WTC11 (cell line): ENCODE results near the gene ADAP1. TPM values are rescaled to one million over a fixed set of nuclear protein-coding genes. Genes with fewer than 3 reads are reported as not detected.

ENCODE experiments used
- ATAC-seq: fragments of 200-7000 bp; cut with Tn5 transposase; 2 replicates; pipeline ENCODE4 v1.10.0; 2021; ENCODE audit warnings: mild to moderate bottlenecking, moderate library complexity
- CTCF ChIA-PET: fragments of 300-600 bp; sonication (Branson Sonifier 250); formaldehyde crosslinking; loops from one replicate; lab custom pipeline; 2021; ENCODE audit warnings: antibody characterized with exemption; lab: Charles Lee
- POLR2A ChIA-PET: fragments of 350-600 bp; sonication (Branson Sonifier 250); formaldehyde crosslinking; loops from one replicate; lab custom pipeline; 2021; ENCODE audit warnings: antibody characterized with exemption; lab: Charles Lee
- DNase-seq: peaks from one replicate; pipeline ENCODE4 v3.0.0; 2021; ENCODE audit warnings: low spot score
- H3K27ac Mint-ChIP-seq: 2 replicates; pipeline ENCODE4 v1.8.0; 2021; ENCODE audit warnings: mixed read lengths
- H3K27me3 Mint-ChIP-seq: 2 replicates; pipeline ENCODE4 v1.8.0; 2021; ENCODE audit warnings: low read depth, mild to moderate bottlenecking, moderate library complexity, mixed read lengths
- H3K36me3 Mint-ChIP-seq: 2 replicates; pipeline ENCODE4 v1.8.0; 2021; ENCODE audit warnings: mixed read lengths
- H3K4me1 Mint-ChIP-seq: 2 replicates; pipeline ENCODE4 v1.8.0; 2022; ENCODE audit warnings: mixed read lengths
- H3K4me3 Mint-ChIP-seq: 2 replicates; pipeline ENCODE4 v1.8.0; 2021; ENCODE audit warnings: mild to moderate bottlenecking, moderate library complexity, mixed read lengths
- H3K9me3 Mint-ChIP-seq: 2 replicates; pipeline ENCODE4 v1.8.0; 2021; ENCODE audit warnings: mixed read lengths
- CREB1 ChIP-seq: sonication (generic); formaldehyde crosslinking; IDR thresholded peaks from 2 replicates; pipeline ENCODE4 v1.8.0; 2023; ENCODE audit warnings: mild to moderate bottlenecking, missing genetic modification reagents
- CREM ChIP-seq: sonication (generic); formaldehyde crosslinking; IDR thresholded peaks from 2 replicates; pipeline ENCODE4 v1.8.1; 2022; ENCODE audit warnings: mild to moderate bottlenecking, missing genetic modification reagents, moderate library complexity
- ESRRA ChIP-seq: sonication (generic); formaldehyde crosslinking; IDR thresholded peaks from 2 replicates; pipeline ENCODE4 v1.8.1; 2022; ENCODE audit warnings: mild to moderate bottlenecking, missing genetic modification reagents, borderline replicate concordance
- IRF2 ChIP-seq: sonication (generic); formaldehyde crosslinking; IDR thresholded peaks from 2 replicates; pipeline ENCODE4 v1.8.0; 2022; ENCODE audit warnings: low read depth, missing genetic modification reagents, borderline replicate concordance
- JUN ChIP-seq: sonication (generic); formaldehyde crosslinking; IDR thresholded peaks from 2 replicates; pipeline ENCODE4 v1.8.0; 2023; ENCODE audit warnings: mild to moderate bottlenecking, missing genetic modification reagents
- NFYB ChIP-seq: sonication (generic); formaldehyde crosslinking; conservative IDR thresholded peaks from 2 replicates; pipeline ENCODE4 v1.8.0; 2022; ENCODE audit warnings: low read depth, missing genetic modification reagents
- NR1H2 ChIP-seq: sonication (generic); formaldehyde crosslinking; IDR thresholded peaks from 2 replicates; pipeline ENCODE4 v1.9.0; 2021; ENCODE audit warnings: mild to moderate bottlenecking, moderate library complexity, missing genetic modification reagents
- SMAD3 ChIP-seq: sonication (generic); formaldehyde crosslinking; IDR thresholded peaks from 2 replicates; pipeline ENCODE4 v1.8.0; 2022; ENCODE audit warnings: missing genetic modification reagents, mild to moderate bottlenecking, borderline replicate concordance
- SP1 ChIP-seq: sonication (generic); formaldehyde crosslinking; conservative IDR thresholded peaks from 2 replicates; pipeline ENCODE4 v1.8.1; 2022; ENCODE audit warnings: missing genetic modification reagents
- TEAD1 ChIP-seq: sonication (generic); formaldehyde crosslinking; IDR thresholded peaks from 2 replicates; pipeline ENCODE4 v1.8.0; 2022; ENCODE audit warnings: mild to moderate bottlenecking, missing genetic modification reagents
- ZBTB21 ChIP-seq: sonication (generic); formaldehyde crosslinking; IDR thresholded peaks from 2 replicates; pipeline ENCODE4 v1.8.1; 2023; ENCODE audit warnings: mild to moderate bottlenecking, missing genetic modification reagents, borderline replicate concordance
- ZNF232 ChIP-seq: sonication (generic); formaldehyde crosslinking; IDR thresholded peaks from 2 replicates; pipeline ENCODE4 v1.8.0; 2022; ENCODE audit warnings: mild to moderate bottlenecking, missing genetic modification reagents
- total RNA-seq: library from RNA; stranded (reverse); gene quantifications from 3 replicates; pipeline ENCODE4 v1.2.3, GENCODE V29; 2021
- TF ChIP-seq, protein P1 (sequence below): fragments of 250-450 bp; sonication (Bioruptor Pico); IDR thresholded peaks from 2 replicates; pipeline ENCODE4 v1.9.0; 2021; ENCODE audit warnings: mild to moderate bottlenecking
- TF ChIP-seq, protein P2 (sequence below): sonication (generic); formaldehyde crosslinking; IDR thresholded peaks from 2 replicates; pipeline ENCODE4 v1.8.1; 2022; ENCODE audit warnings: low read depth, mild to moderate bottlenecking, moderate library complexity, missing genetic modification reagents, borderline replicate concordance
- TF ChIP-seq, protein P3 (sequence below): fragments of 250-450 bp; sonication (Bioruptor Pico); IDR thresholded peaks from 2 replicates; pipeline ENCODE4 v1.9.0; 2021; ENCODE audit warnings: moderate library complexity, mild to moderate bottlenecking, inconsistent platforms, borderline replicate concordance
- TF ChIP-seq, protein P4 (sequence below): sonication (generic); formaldehyde crosslinking; IDR thresholded peaks from 2 replicates; pipeline ENCODE4 v1.8.0; 2022; ENCODE audit warnings: mild to moderate bottlenecking, missing genetic modification reagents
- TF ChIP-seq, protein P5 (sequence below): sonication (generic); formaldehyde crosslinking; IDR thresholded peaks from 2 replicates; pipeline ENCODE4 v1.8.0; 2022; ENCODE audit warnings: mild to moderate bottlenecking, missing genetic modification reagents
- TF ChIP-seq, protein P6 (sequence below): sonication (generic); formaldehyde crosslinking; IDR thresholded peaks from 2 replicates; pipeline ENCODE4 v1.8.0; 2022; ENCODE audit warnings: mild to moderate bottlenecking, missing genetic modification reagents
- TF ChIP-seq, protein P7 (sequence below): sonication (generic); formaldehyde crosslinking; conservative IDR thresholded peaks from 2 replicates; pipeline ENCODE4 v1.8.1; 2022; ENCODE audit warnings: mild to moderate bottlenecking, missing genetic modification reagents
- TF ChIP-seq, protein P8 (sequence below): sonication (generic); formaldehyde crosslinking; IDR thresholded peaks from 2 replicates; pipeline ENCODE4 v1.8.0; 2022; ENCODE audit warnings: mild to moderate bottlenecking, missing genetic modification reagents
- TF ChIP-seq, protein P9 (sequence below): fragments of 250-450 bp; sonication (Bioruptor Pico); IDR thresholded peaks from 2 replicates; pipeline ENCODE4 v1.8.0; 2021; ENCODE audit warnings: mild to moderate bottlenecking

Gene ADAP1
- total RNA-seq, 1 experiment from 2014 or later, result 4.3 TPM

DNA sequence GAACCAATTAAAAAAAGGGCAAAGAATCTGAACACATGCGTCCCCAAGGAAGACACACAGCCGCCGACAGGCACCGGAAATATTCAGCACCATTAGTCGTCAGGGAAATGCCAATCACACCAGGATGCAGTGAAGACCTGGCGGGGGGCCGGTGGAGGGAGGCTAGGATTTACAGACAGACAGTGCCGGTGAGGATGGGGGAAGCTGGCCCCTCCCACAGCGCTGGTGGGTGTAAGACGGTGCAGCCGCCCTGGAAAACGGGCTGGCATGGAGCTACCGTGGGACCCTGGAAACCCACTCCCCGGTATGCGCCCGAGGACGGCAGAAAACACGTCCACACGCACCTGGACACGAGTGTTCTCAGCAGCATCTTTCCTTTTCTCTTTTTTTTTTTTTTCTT, 4.8 kb upstream of the ADAP1 start (continued):
- no peak for TF ChIP-seq SP1 (CRISPR knock-in tag)
- TF ChIP-seq, protein P1, sequence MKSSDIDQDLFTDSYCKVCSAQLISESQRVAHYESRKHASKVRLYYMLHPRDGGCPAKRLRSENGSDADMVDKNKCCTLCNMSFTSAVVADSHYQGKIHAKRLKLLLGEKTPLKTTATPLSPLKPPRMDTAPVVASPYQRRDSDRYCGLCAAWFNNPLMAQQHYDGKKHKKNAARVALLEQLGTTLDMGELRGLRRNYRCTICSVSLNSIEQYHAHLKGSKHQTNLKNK, result no peak
- no peak for TF ChIP-seq NR1H2 (CRISPR knock-in tag)
- TF ChIP-seq NFYB (CRISPR knock-in tag), result no peak
- TF ChIP-seq JUN (CRISPR knock-in tag), result no peak
- no peak for TF ChIP-seq ZNF232 (CRISPR knock-in tag)
- TF ChIP-seq, protein P2, sequence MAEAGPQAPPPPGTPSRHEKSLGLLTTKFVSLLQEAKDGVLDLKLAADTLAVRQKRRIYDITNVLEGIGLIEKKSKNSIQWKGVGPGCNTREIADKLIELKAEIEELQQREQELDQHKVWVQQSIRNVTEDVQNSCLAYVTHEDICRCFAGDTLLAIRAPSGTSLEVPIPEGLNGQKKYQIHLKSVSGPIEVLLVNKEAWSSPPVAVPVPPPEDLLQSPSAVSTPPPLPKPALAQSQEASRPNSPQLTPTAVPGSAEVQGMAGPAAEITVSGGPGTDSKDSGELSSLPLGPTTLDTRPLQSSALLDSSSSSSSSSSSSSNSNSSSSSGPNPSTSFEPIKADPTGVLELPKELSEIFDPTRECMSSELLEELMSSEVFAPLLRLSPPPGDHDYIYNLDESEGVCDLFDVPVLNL, result no peak
- TF ChIP-seq, protein P3, sequence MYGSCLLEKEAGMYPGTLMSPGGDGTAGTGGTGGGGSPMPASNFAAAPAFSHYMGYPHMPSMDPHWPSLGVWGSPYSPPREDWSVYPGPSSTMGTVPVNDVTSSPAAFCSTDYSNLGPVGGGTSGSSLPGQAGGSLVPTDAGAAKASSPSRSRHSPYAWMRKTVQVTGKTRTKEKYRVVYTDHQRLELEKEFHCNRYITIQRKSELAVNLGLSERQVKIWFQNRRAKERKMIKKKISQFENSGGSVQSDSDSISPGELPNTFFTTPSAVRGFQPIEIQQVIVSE, result no peak
- no peak for TF ChIP-seq CREM (CRISPR knock-in tag)
- TF ChIP-seq, protein P4, sequence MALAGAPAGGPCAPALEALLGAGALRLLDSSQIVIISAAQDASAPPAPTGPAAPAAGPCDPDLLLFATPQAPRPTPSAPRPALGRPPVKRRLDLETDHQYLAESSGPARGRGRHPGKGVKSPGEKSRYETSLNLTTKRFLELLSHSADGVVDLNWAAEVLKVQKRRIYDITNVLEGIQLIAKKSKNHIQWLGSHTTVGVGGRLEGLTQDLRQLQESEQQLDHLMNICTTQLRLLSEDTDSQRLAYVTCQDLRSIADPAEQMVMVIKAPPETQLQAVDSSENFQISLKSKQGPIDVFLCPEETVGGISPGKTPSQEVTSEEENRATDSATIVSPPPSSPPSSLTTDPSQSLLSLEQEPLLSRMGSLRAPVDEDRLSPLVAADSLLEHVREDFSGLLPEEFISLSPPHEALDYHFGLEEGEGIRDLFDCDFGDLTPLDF (CRISPR knock-in tag), result no peak

DNA sequence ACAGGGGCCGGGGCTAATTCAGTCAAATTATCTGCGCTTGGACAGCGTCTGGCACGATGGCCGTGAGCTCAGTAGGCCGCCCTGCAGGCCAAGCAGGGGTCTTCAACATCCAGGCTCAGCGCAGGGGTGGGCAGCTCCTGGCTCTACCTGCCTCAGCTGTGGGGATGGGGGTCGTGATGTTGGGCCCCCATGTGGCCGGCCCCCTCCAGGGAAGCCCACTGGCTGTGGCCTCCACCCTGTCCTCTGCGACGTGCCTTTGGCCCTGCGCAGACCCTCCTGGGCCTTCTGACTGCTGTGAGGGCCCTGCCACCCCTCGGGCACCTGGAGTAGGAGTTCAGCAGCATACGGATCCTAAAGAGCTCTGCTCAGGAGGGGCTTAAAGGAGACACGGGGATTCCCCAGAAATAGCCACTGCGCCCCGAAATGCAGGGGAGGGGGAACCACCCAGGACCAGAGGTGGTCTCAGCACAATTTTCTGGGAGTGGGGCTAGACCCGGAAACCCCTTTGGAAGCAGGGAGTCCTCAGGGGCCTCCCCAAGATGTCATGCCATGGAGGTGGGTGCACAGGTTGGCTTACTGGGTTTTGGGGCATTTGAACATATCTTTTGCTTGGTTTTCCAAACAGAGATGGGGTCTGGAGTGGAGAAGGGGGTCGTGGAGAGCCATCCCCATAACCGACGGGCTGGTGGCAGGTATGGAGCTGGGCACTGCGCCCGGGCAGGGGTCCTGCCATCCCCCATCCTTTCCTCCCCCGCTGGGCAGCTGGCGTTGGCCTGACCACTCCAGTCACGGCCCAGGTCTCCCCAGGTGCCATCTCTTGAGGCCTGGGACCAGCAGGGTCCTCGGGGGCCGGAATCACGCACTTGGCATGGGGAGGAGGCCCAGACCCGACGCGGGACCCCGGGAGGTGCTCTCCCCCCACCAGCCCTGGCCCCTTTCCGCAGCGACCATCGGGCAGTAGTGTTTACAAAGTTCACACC, 4.0 kb upstream of the ADAP1 start:
- DNase-seq (no peak), ATAC-seq (peak; percentile 13)
- peaks cover 1% of the 10 kb centered on the region; the same call in 1 of the 2 replicates for H3K4me1 Mint-ChIP-seq
- POLR2A ChIA-PET, result no interaction called here
- H3K36me3 Mint-ChIP-seq, result no peaks in the 10 kb centered on the region
- H3K27me3 Mint-ChIP-seq, result peaks cover 12% of the 10 kb centered on the region
- no peak overlapping the region for H3K4me3 Mint-ChIP-seq
- no peaks in the 10 kb centered on the region for H3K9me3 Mint-ChIP-seq
- CTCF ChIA-PET, result interaction anchor here (0.5 to 2.4 kb wide), 22 partner anchors 9 to 225 kb away, joined by 3 to 13 read pairs (median 4); partner anchors contain the start of genes COX19, GET4 and SUN1
- no peak overlapping the region for H3K27ac Mint-ChIP-seq
- TF ChIP-seq, protein P1, result no peak
- TF ChIP-seq SMAD3 (CRISPR knock-in tag) (no peak), IRF2 (no peak), CREB1 (no peak), ESRRA (CRISPR knock-in tag) (no peak), ZBTB21 (no peak), TEAD1 (CRISPR knock-in tag) (no peak), CREM (CRISPR knock-in tag) (no peak)
- TF ChIP-seq, protein P5, sequence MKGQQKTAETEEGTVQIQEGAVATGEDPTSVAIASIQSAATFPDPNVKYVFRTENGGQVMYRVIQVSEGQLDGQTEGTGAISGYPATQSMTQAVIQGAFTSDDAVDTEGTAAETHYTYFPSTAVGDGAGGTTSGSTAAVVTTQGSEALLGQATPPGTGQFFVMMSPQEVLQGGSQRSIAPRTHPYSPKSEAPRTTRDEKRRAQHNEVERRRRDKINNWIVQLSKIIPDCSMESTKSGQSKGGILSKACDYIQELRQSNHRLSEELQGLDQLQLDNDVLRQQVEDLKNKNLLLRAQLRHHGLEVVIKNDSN, result no peak
- TF ChIP-seq, protein P6, sequence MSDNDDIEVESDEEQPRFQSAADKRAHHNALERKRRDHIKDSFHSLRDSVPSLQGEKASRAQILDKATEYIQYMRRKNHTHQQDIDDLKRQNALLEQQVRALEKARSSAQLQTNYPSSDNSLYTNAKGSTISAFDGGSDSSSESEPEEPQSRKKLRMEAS (CRISPR knock-in tag), result no peak
- TF ChIP-seq, protein P7, sequence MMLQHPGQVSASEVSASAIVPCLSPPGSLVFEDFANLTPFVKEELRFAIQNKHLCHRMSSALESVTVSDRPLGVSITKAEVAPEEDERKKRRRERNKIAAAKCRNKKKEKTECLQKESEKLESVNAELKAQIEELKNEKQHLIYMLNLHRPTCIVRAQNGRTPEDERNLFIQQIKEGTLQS, result no peak
- TF ChIP-seq, protein P8, sequence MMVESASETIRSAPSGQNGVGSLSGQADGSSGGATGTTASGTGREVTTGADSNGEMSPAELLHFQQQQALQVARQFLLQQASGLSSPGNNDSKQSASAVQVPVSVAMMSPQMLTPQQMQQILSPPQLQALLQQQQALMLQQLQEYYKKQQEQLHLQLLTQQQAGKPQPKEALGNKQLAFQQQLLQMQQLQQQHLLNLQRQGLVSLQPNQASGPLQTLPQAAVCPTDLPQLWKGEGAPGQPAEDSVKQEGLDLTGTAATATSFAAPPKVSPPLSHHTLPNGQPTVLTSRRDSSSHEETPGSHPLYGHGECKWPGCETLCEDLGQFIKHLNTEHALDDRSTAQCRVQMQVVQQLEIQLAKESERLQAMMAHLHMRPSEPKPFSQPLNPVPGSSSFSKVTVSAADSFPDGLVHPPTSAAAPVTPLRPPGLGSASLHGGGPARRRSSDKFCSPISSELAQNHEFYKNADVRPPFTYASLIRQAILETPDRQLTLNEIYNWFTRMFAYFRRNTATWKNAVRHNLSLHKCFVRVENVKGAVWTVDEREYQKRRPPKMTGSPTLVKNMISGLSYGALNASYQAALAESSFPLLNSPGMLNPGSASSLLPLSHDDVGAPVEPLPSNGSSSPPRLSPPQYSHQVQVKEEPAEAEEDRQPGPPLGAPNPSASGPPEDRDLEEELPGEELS (CRISPR knock-in tag), result no peak
- TF ChIP-seq, protein P9, sequence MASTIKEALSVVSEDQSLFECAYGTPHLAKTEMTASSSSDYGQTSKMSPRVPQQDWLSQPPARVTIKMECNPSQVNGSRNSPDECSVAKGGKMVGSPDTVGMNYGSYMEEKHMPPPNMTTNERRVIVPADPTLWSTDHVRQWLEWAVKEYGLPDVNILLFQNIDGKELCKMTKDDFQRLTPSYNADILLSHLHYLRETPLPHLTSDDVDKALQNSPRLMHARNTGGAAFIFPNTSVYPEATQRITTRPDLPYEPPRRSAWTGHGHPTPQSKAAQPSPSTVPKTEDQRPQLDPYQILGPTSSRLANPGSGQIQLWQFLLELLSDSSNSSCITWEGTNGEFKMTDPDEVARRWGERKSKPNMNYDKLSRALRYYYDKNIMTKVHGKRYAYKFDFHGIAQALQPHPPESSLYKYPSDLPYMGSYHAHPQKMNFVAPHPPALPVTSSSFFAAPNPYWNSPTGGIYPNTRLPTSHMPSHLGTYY (CRISPR knock-in tag), result no peak
- TF ChIP-seq, all 79 proteins: peak for 0
